Panc1 (cell line): ENCODE measurements around the gene PPP4R1. TPM values are rescaled to one million over a fixed set of nuclear protein-coding genes. Genes with fewer than 3 reads are reported as not detected.

Source experiments
- ATAC-seq: fragments of 200-7000 bp; cut with Tn5 transposase; 2 replicates; pipeline ENCODE4 v1.9.1; 2020; ENCODE audit warnings: mild to moderate bottlenecking, moderate library complexity
- BruUV-seq: library from RNA; stranded (reverse); fragments of 400-500 nt; replicated peaks from 2 replicates; lab custom pipeline; 2021; lab: Mats Ljungman, UMichigan
- CTCF ChIA-PET: fragments of 300-600 bp; sonication (Branson Sonifier 250); formaldehyde crosslinking; loops from one replicate; lab custom pipeline; 2022; ENCODE audit warnings: antibody characterized with exemption; lab: Charles Lee
- POLR2A ChIA-PET: fragments of 300-600 bp; sonication (Branson Sonifier 250); formaldehyde crosslinking; loops from one replicate; lab custom pipeline; 2022; ENCODE audit warnings: antibody characterized with exemption; lab: Charles Lee
- DNase-seq: peaks from one replicate; pipeline ENCODE4 v3.0.0-alpha.2; 2010; ENCODE audit warnings: low read depth, low spot score
- H3K27ac ChIP-seq: 2 replicates; pipeline ENCODE4 v1.5.1; 2011; ENCODE audit warnings: mild to moderate bottlenecking, low read length, inconsistent platforms
- H3K27me3 ChIP-seq: fragments of 200-500 bp; sonication (Bioruptor generic); 2 replicates; pipeline ENCODE4 v1.6.0; 2014; ENCODE audit warnings: low read length, inconsistent platforms; ENCODE audit not compliant: control insufficient read depth, insufficient read depth
- H3K36me3 ChIP-seq: fragments of 200-500 bp; sonication (Bioruptor generic); 2 replicates; pipeline ENCODE4 v1.5.1; 2014; ENCODE audit warnings: inconsistent platforms, mild to moderate bottlenecking, low read length, moderate library complexity; ENCODE audit not compliant: control insufficient read depth, insufficient read depth
- H3K4me1 ChIP-seq: 2 replicates; pipeline ENCODE4 v1.5.1; 2011; ENCODE audit warnings: inconsistent platforms, mild to moderate bottlenecking, low read length, moderate library complexity; ENCODE audit not compliant: control insufficient read depth, insufficient read depth
- H3K4me3 ChIP-seq, 2 experiments: 2 replicates each; pipeline ENCODE4 v1.5.1; 2011 to 2012; ENCODE audit warnings: low read depth in 2 of 2, low read length in 2 of 2, mild to moderate bottlenecking in 2 of 2, inconsistent platforms in 1 of 2, moderate library complexity in 1 of 2
- H3K9me3 ChIP-seq: fragments of 200-500 bp; sonication (Bioruptor generic); 2 replicates; pipeline ENCODE4 v1.5.1; 2014; ENCODE audit warnings: low read depth, mild to moderate bottlenecking, inconsistent platforms, low read length, moderate library complexity; ENCODE audit not compliant: control insufficient read depth, insufficient read depth
- POLR2AphosphoS5 ChIP-seq: IDR thresholded peaks from 2 replicates; pipeline ENCODE4 v1.6.1; 2012; ENCODE audit warnings: mild to moderate bottlenecking, low read depth, low read length, moderate library complexity
- REST ChIP-seq, 2 experiments: IDR thresholded peaks; 2 replicates each; pipeline ENCODE4 v1.6.1; 2011 to 2012; ENCODE audit warnings: low read depth in 2 of 2, control low read depth in 1 of 2, low read length in 1 of 2, mild to moderate bottlenecking in 1 of 2, moderate library complexity in 1 of 2; ENCODE audit not compliant: insufficient read depth in 1 of 2
- SIN3A ChIP-seq: IDR thresholded peaks from 2 replicates; pipeline ENCODE4 v1.6.1; 2012; ENCODE audit warnings: low read depth, mild to moderate bottlenecking, low read length, moderate library complexity, borderline replicate concordance; ENCODE audit not compliant: insufficient read depth
- TCF7L2 ChIP-seq: IDR thresholded peaks from 2 replicates; pipeline ENCODE4 v1.6.1; 2011; ENCODE audit warnings: mild to moderate bottlenecking, low read depth, low read length, inconsistent platforms
- in situ Hi-C: cut with HindIII; loops from 2 replicates; pipeline ENCODE4 v1.10.0; 2016; ENCODE audit warnings: low sequenced_read_pairs, low pct_unique_long_range_greater_than_20kb
- intact Hi-C: fragments of 100-400 bp; cut with micrococcal nuclease; formaldehyde crosslinking; loops from one replicate; pipeline ENCODE4 v1.10.0; 2022; ENCODE audit not compliant: unreplicated experiment
- total RNA-seq: library from RNA; stranded (reverse); gene quantifications from one replicate; pipeline ENCODE4 v1.2.1, GENCODE V29; 2021; ENCODE audit not compliant: unreplicated experiment
- TF ChIP-seq, protein P1 (sequence below): fragments of 450-650 bp; IDR thresholded peaks from 2 replicates; pipeline ENCODE4 v1.5.1; 2017; ENCODE audit warnings: mild to moderate bottlenecking

Gene PPP4R1
- total RNA-seq, 1 experiment from 2014 or later: 80.6 TPM

- POLR2A ChIA-PET: no interaction called here
- in situ Hi-C loops: no loop called here
Observed at GRCh38 chr18:9658087-9658641, 43.8 kb upstream of the PPP4R1 start.

DNA sequence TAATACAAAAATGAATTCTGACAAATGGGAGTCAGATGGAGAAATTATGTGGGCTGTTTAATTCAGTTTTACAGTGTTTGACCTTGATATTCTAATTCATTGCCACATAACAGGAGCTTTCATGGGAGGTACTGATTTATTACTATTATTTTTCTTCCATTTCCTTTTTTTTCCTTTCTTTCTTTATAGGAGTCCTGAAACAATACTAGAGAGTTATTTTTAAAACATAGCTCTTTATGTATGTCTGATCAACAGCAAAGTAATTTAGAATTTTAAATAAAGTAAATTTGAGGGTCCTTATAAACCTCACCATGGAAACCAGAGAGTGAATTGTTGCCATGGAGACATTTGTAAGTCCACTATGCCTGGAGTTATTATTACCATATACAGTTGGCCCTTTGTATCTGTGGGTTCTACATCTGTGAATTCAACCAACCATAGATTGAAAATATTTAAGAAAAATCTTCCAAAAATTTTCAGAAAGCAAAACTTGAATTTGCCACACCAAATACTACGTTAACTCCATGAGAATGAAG, 40.9 kb upstream of the PPP4R1 start:
- ATAC-seq (no peak), DNase-seq (no peak)
- ChIA-PET POLR2A (no interaction called here), CTCF (interaction anchor here (0.6 kb wide), 1 partner anchor 36 kb away, joined by 5 read pairs; no protein-coding TSS in a partner anchor)
- BruUV-seq: no TSS peak
- H3K4me1 ChIP-seq: peaks cover 5% of the 10 kb centered on the region
- no peak for TF ChIP-seq POLR2AphosphoS5
- TF ChIP-seq REST (IDR thresholded peaks at IDR 0.05; ENCODE audit: insufficient read depth in 1 of 2, low read depth in 2 of 2, low read length in 1 of 2): no peak
- no peak for TF ChIP-seq SIN3A
- TF ChIP-seq TCF7L2: no peak
- TF ChIP-seq, protein P1, sequence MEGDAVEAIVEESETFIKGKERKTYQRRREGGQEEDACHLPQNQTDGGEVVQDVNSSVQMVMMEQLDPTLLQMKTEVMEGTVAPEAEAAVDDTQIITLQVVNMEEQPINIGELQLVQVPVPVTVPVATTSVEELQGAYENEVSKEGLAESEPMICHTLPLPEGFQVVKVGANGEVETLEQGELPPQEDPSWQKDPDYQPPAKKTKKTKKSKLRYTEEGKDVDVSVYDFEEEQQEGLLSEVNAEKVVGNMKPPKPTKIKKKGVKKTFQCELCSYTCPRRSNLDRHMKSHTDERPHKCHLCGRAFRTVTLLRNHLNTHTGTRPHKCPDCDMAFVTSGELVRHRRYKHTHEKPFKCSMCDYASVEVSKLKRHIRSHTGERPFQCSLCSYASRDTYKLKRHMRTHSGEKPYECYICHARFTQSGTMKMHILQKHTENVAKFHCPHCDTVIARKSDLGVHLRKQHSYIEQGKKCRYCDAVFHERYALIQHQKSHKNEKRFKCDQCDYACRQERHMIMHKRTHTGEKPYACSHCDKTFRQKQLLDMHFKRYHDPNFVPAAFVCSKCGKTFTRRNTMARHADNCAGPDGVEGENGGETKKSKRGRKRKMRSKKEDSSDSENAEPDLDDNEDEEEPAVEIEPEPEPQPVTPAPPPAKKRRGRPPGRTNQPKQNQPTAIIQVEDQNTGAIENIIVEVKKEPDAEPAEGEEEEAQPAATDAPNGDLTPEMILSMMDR: no peak
- in situ Hi-C loops (no loop called here), intact Hi-C loops (no loop called here)
- H3K36me3 ChIP-seq: no peaks in the 10 kb centered on the region
- H3K27ac ChIP-seq: no peak overlapping the region
- H3K27me3 ChIP-seq: no peaks in the 10 kb centered on the region
- no peaks in the 10 kb centered on the region for H3K9me3 ChIP-seq
- H3K4me3 ChIP-seq: no peak overlapping the region

More at GRCh38 chr18:9658087-9658641, 43.8 kb upstream of the PPP4R1 start:
- DNase-seq: no peak
- ATAC-seq: no peak
- H3K36me3 ChIP-seq: no peaks in the 10 kb centered on the region
- H3K27ac ChIP-seq: no peak overlapping the region
- no TSS peak for BruUV-seq
- CTCF ChIA-PET: no interaction called here
- H3K9me3 ChIP-seq: no peaks in the 10 kb centered on the region
- no peaks in the 10 kb centered on the region for H3K27me3 ChIP-seq
- intact Hi-C loops: no loop called here
- TF ChIP-seq REST (IDR thresholded peaks at IDR 0.05; ENCODE audit: insufficient read depth in 1 of 2, low read depth in 2 of 2, low read length in 1 of 2): no peak
- no peak for TF ChIP-seq SIN3A
- TF ChIP-seq, protein P1: no peak
- TF ChIP-seq POLR2AphosphoS5: no peak
- TF ChIP-seq TCF7L2: no peak
- H3K4me3 ChIP-seq: no peak overlapping the region
- peaks cover 4% of the 10 kb centered on the region for H3K4me1 ChIP-seq
